SK-N-SH treated with all-trans-retinoic acid at 6 μM for 48 hours (cell line): Measurements from ENCODE around the gene TSPAN9.

Source experiments
- OSR1 ChIP-seq: fragments of 250-450 bp; sonication (Bioruptor Pico); IDR thresholded peaks from 2 replicates; pipeline ENCODE4 v1.8.0; 2022; ENCODE audit warnings: moderate library complexity, mild to moderate bottlenecking, inconsistent platforms
- PATZ1 ChIP-seq: fragments of 250-450 bp; sonication (Bioruptor Pico); IDR thresholded peaks from 2 replicates; pipeline ENCODE4 v1.8.0; 2020; ENCODE audit warnings: mild to moderate bottlenecking, moderate library complexity, borderline replicate concordance
- POU6F1 ChIP-seq: fragments of 250-450 bp; sonication (Bioruptor Pico); IDR thresholded peaks from 2 replicates; pipeline ENCODE4 v1.8.0; 2021; ENCODE audit warnings: low read depth, mild to moderate bottlenecking, moderate library complexity, borderline replicate concordance
- PPARA ChIP-seq: fragments of 250-450 bp; sonication (Bioruptor Pico); IDR thresholded peaks from 2 replicates; pipeline ENCODE4 v1.5.0; 2020; ENCODE audit warnings: mild to moderate bottlenecking, borderline replicate concordance
- RARB ChIP-seq: fragments of 250-450 bp; sonication (Bioruptor Pico); IDR thresholded peaks from 2 replicates; pipeline ENCODE4 v1.8.0; 2021; ENCODE audit warnings: mild to moderate bottlenecking, moderate library complexity
- ZNF70 ChIP-seq: fragments of 450-650 bp; formaldehyde crosslinking; IDR thresholded peaks from 2 replicates; pipeline ENCODE4 v1.5.0; 2020; ENCODE audit warnings: mild to moderate bottlenecking, moderate library complexity

- TF ChIP-seq PATZ1 (no peak), ZNF70 (CRISPR knock-in tag) (no peak), POU6F1 (CRISPR knock-in tag) (no peak), PPARA (CRISPR knock-in tag) (no peak), RARB (CRISPR knock-in tag) (no peak), OSR1 (CRISPR knock-in tag) (no peak)
Observed at GRCh38 chr12:3040026-3040656, 37.0 kb upstream of the TSPAN9 start.
